Activated CD8-positive, alpha-beta T cell treated with anti-CD3 and anti-CD28 coated beads, Interleukin-2, amount 10 ng/mL, durations not matched to agents 7 days and 5 days (primary cell): ENCODE measurements around the gene GPR158. TPM values are rescaled to one million over a fixed set of nuclear protein-coding genes. Genes with fewer than 3 reads are reported as not detected.

Experiments
- ATAC-seq: fragments of 150-1000 bp; cut with Tn5 transposase; one replicate; pipeline ENCODE4 v1.10.0; 2021; ENCODE audit warnings: moderate library complexity
- CTCF ChIA-PET: fragments of 350-600 bp; sonication (Branson Sonifier 250); formaldehyde crosslinking; loops from one replicate; lab custom pipeline; 2021; ENCODE audit warnings: antibody characterized with exemption; lab: Charles Lee
- POLR2A ChIA-PET: fragments of 350-600 bp; sonication (Branson Sonifier 250); formaldehyde crosslinking; loops from one replicate; lab custom pipeline; 2021; ENCODE audit warnings: antibody characterized with exemption; lab: Charles Lee
- DNase-seq: peaks from one replicate; pipeline ENCODE4 v3.0.0-alpha.2; 2020
- H3K27ac Mint-ChIP-seq: one replicate; pipeline ENCODE4 v1.8.0; 2021; ENCODE audit warnings: mild to moderate bottlenecking, mixed read lengths
- H3K27me3 Mint-ChIP-seq: one replicate; pipeline ENCODE4 v1.8.0; 2021; ENCODE audit warnings: low read depth, mixed read lengths
- H3K36me3 Mint-ChIP-seq: one replicate; pipeline ENCODE4 v1.8.0; 2021; ENCODE audit warnings: low read depth, mixed read lengths
- H3K4me1 Mint-ChIP-seq: one replicate; pipeline ENCODE4 v1.8.0; 2021; ENCODE audit warnings: low read depth, mixed read lengths
- H3K4me3 Mint-ChIP-seq: one replicate; pipeline ENCODE4 v1.8.0; 2021; ENCODE audit warnings: mild to moderate bottlenecking, mixed read lengths
- H3K9me3 Mint-ChIP-seq: one replicate; pipeline ENCODE4 v1.8.0; 2022; ENCODE audit warnings: mixed read lengths; ENCODE audit not compliant: insufficient read depth
- total RNA-seq, 2 experiments: library from RNA; stranded (reverse); gene quantifications; one replicate each; pipeline ENCODE4 v1.2.3, GENCODE V29; 2021

The GPR158 gene
- total RNA-seq, 2 experiments from 2014 or later: not detected

GRCh38 chr10:25384618-25385017 is 209.8 kb downstream of the GPR158 start:
- no peak overlapping the region for H3K27ac Mint-ChIP-seq
- CTCF ChIA-PET: no interaction called here
- POLR2A ChIA-PET: no interaction called here
- H3K27me3 Mint-ChIP-seq: no peaks in the 10 kb centered on the region
- DNase-seq (no peak), ATAC-seq (no peak)
- H3K4me3 Mint-ChIP-seq: no peak overlapping the region
- H3K4me1 Mint-ChIP-seq: no peaks in the 10 kb centered on the region
- H3K36me3 Mint-ChIP-seq: no peaks in the 10 kb centered on the region
- no peaks in the 10 kb centered on the region for H3K9me3 Mint-ChIP-seq

GRCh38 chr10:25388188-25388861 is 213.5 kb downstream of the GPR158 start:
- no peaks in the 10 kb centered on the region for H3K27me3 Mint-ChIP-seq
- H3K4me3 Mint-ChIP-seq: no peak overlapping the region
- peaks cover 5% of the 10 kb centered on the region for H3K9me3 Mint-ChIP-seq
- ChIA-PET POLR2A (no interaction called here), CTCF (no interaction called here)
- no peaks in the 10 kb centered on the region for H3K36me3 Mint-ChIP-seq
- H3K4me1 Mint-ChIP-seq: no peaks in the 10 kb centered on the region
- DNase-seq: no peak
- no peak overlapping the region for H3K27ac Mint-ChIP-seq
- ATAC-seq: no peak

DNA sequence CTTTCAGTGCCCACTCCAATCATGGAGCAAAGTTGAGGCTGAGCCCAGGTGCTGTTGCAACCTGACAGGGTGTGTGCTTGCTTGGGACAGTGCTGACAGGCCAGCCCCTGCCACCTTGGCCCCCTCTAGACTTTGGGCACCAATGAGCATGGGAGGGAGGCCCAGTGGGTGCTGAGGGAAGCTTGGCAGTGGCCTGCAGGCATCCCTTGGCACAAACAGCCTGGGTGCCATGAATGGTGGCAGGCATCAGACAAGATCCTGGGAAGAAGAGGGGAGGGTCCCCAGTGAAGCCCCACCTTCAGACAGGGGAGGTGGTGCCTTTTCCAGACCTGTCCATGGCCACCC is 214.0 kb downstream of the GPR158 start:
- peaks cover 5% of the 10 kb centered on the region for H3K9me3 Mint-ChIP-seq
- ChIA-PET CTCF (no interaction called here), POLR2A (no interaction called here)
- DNase-seq: no peak
- H3K27ac Mint-ChIP-seq: no peak overlapping the region
- no peak overlapping the region for H3K4me3 Mint-ChIP-seq
- ATAC-seq: no peak
- no peaks in the 10 kb centered on the region for H3K27me3 Mint-ChIP-seq
- H3K36me3 Mint-ChIP-seq: no peaks in the 10 kb centered on the region
- no peaks in the 10 kb centered on the region for H3K4me1 Mint-ChIP-seq

DNA sequence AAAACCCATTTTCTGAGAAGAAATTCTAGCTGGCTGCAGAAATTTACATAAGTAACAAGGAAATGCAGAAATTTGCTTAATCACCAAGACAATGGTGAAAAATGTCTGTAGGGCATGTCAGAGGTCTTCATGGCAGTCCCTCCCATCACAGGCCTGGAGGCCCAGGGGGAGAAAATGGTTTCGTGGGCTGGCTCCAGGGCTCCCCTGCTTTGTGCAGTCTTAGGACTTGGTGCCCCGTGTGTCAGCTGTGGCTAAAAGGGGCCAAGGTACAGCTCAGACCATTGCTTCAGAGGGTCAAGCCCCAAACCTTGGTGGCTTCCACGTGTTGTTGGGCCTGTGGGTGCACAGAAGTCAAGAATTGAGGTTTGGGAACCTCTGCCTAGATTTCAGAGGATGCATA is 215.9 kb downstream of the GPR158 start:
- CTCF ChIA-PET: no interaction called here
- DNase-seq (no peak), ATAC-seq (no peak)
- Mint-ChIP-seq H3K27me3 (no peaks in the 10 kb centered on the region), H3K4me3 (no peak overlapping the region), H3K9me3 (peaks cover 10% of the 10 kb centered on the region), H3K27ac (no peak overlapping the region), H3K36me3 (no peaks in the 10 kb centered on the region), H3K4me1 (no peaks in the 10 kb centered on the region)
- POLR2A ChIA-PET: no interaction called here

DNA sequence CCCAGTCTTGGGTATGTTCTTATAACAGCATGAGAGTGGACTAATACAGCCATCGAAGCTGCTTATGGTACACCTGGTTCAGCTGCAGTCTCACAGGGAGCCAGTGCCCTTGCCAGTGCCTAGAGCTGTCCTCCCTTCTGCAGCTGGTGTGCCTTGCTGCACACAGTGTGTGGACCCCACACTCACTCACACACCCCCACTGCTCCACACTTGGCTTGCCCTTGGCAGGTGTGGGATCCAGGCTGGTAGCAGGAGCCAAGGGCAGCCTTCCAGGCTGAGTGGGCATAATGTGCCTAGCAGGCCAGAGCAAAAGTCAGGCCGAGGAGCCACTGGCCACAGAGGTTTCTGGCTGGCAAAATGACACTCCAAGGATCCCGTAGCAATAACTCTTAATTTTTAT is 217.3 kb downstream of the GPR158 start:
- Mint-ChIP-seq H3K4me1 (no peaks in the 10 kb centered on the region), H3K27ac (no peak overlapping the region), H3K9me3 (peaks cover 13% of the 10 kb centered on the region), H3K4me3 (no peak overlapping the region), H3K36me3 (no peaks in the 10 kb centered on the region), H3K27me3 (no peaks in the 10 kb centered on the region)
- DNase-seq (no peak), ATAC-seq (no peak)
- CTCF ChIA-PET: no interaction called here
- POLR2A ChIA-PET: no interaction called here

GRCh38 chr10:25393621-25394020 is 218.8 kb downstream of the GPR158 start:
- Mint-ChIP-seq H3K36me3 (no peaks in the 10 kb centered on the region), H3K4me1 (no peaks in the 10 kb centered on the region), H3K4me3 (no peak overlapping the region), H3K27me3 (no peaks in the 10 kb centered on the region), H3K9me3 (peaks cover 13% of the 10 kb centered on the region), H3K27ac (no peak overlapping the region)
- ChIA-PET POLR2A (no interaction called here), CTCF (no interaction called here)
- ATAC-seq (no peak), DNase-seq (no peak)

GRCh38 chr10:25398680-25399079 is 223.9 kb downstream of the GPR158 start:
- ATAC-seq: no peak
- Mint-ChIP-seq H3K27me3 (no peaks in the 10 kb centered on the region), H3K4me3 (no peak overlapping the region), H3K4me1 (no peaks in the 10 kb centered on the region), H3K9me3 (peaks cover 7% of the 10 kb centered on the region), H3K27ac (no peak overlapping the region), H3K36me3 (no peaks in the 10 kb centered on the region)
- no peak for DNase-seq
- ChIA-PET POLR2A (no interaction called here), CTCF (no interaction called here)

- no peaks in the 10 kb centered on the region for H3K27me3 Mint-ChIP-seq
- no peaks in the 10 kb centered on the region for H3K36me3 Mint-ChIP-seq
- H3K4me1 Mint-ChIP-seq: no peaks in the 10 kb centered on the region
- no peak overlapping the region for H3K4me3 Mint-ChIP-seq
- ChIA-PET POLR2A (no interaction called here), CTCF (no interaction called here)
- DNase-seq (no peak), ATAC-seq (no peak)
- H3K27ac Mint-ChIP-seq: no peak overlapping the region
- H3K9me3 Mint-ChIP-seq: no peaks in the 10 kb centered on the region
Measured at GRCh38 chr10:25405871-25406270, 231.1 kb downstream of the GPR158 start.

- Mint-ChIP-seq H3K27me3 (no peaks in the 10 kb centered on the region), H3K27ac (no peak overlapping the region), H3K36me3 (no peaks in the 10 kb centered on the region), H3K4me3 (no peak overlapping the region), H3K4me1 (no peaks in the 10 kb centered on the region), H3K9me3 (no peaks in the 10 kb centered on the region)
- no peak for DNase-seq
- ATAC-seq: no peak
- ChIA-PET CTCF (no interaction called here), POLR2A (no interaction called here)
Measured at GRCh38 chr10:25417611-25418010, 242.8 kb downstream of the GPR158 start.

- no peaks in the 10 kb centered on the region for H3K36me3 Mint-ChIP-seq
- CTCF ChIA-PET: no interaction called here
- no peak overlapping the region for H3K4me3 Mint-ChIP-seq
- no peak for ATAC-seq
- no peaks in the 10 kb centered on the region for H3K27me3 Mint-ChIP-seq
- no peak for DNase-seq
- H3K9me3 Mint-ChIP-seq: no peaks in the 10 kb centered on the region
- no peak overlapping the region for H3K27ac Mint-ChIP-seq
- no peaks in the 10 kb centered on the region for H3K4me1 Mint-ChIP-seq
- POLR2A ChIA-PET: no interaction called here
Measured at GRCh38 chr10:25425776-25426175, 251.0 kb downstream of the GPR158 start.

DNA sequence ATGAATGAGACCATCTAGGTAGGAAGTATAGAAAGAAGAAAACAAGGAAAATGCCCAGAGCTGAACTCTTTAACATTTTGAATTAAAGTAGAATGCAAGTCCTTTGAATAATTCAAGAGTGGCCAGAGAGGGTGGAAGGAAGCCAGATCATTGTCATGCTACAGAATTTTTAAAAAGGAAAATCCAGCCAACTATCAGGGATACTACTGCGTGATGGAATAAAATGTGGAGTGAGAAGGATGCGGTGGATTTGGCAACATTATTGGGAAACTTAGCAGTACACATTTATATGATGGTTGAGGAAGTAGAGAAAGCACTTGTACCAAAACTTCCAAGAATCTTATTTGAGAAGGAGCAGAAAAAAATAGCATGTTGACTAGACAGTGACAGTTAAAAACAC is 261.6 kb downstream of the GPR158 start:
- ChIA-PET CTCF (no interaction called here), POLR2A (no interaction called here)
- Mint-ChIP-seq H3K36me3 (no peaks in the 10 kb centered on the region), H3K9me3 (no peaks in the 10 kb centered on the region), H3K27ac (no peak overlapping the region), H3K27me3 (no peaks in the 10 kb centered on the region), H3K4me1 (no peaks in the 10 kb centered on the region), H3K4me3 (no peak overlapping the region)
- ATAC-seq (no peak), DNase-seq (no peak)

- H3K9me3 Mint-ChIP-seq: no peaks in the 10 kb centered on the region
- no peak overlapping the region for H3K27ac Mint-ChIP-seq
- ChIA-PET POLR2A (no interaction called here), CTCF (no interaction called here)
- ATAC-seq (no peak), DNase-seq (no peak)
- no peaks in the 10 kb centered on the region for H3K36me3 Mint-ChIP-seq
- no peaks in the 10 kb centered on the region for H3K27me3 Mint-ChIP-seq
- H3K4me3 Mint-ChIP-seq: no peak overlapping the region
- H3K4me1 Mint-ChIP-seq: no peaks in the 10 kb centered on the region
Measured at GRCh38 chr10:25441270-25441669, 266.5 kb downstream of the GPR158 start.

DNA sequence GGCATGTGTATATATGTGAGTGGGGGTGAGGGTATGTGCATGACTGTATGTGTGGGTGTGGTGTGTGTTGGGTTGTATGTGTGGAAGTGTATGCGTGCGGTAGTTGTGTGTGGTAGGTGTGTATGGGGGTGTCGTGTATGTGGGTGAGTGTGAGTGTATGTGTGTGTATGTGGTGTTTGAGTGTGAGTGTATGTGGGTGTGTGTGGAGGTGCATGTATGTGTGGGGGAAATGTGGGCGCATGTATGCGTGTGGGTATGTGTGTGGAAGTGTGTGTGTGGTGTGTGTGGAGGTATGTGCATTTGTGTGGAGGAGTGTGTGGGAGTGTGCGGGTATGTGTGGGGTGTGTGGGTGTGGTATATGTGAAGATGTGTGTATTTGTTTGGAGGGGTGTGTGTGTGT is 269.5 kb downstream of the GPR158 start:
- ATAC-seq (no peak), DNase-seq (no peak)
- Mint-ChIP-seq H3K27ac (no peak overlapping the region), H3K4me3 (no peak overlapping the region), H3K27me3 (no peaks in the 10 kb centered on the region), H3K4me1 (no peaks in the 10 kb centered on the region), H3K9me3 (no peaks in the 10 kb centered on the region), H3K36me3 (no peaks in the 10 kb centered on the region)
- ChIA-PET CTCF (no interaction called here), POLR2A (no interaction called here)
